GM18508 (cell line): Measurements from ENCODE around the gene GLT6D1.

ENCODE experiments used
- ATAC-seq: cut with Tn5 transposase; IDR thresholded peaks from one replicate; pipeline ENCODE4 v1.9.1; 2021; ENCODE audit warnings: moderate number of reproducible peaks; ENCODE audit not compliant: insufficient read depth, unreplicated experiment

Gene GLT6D1

DNA sequence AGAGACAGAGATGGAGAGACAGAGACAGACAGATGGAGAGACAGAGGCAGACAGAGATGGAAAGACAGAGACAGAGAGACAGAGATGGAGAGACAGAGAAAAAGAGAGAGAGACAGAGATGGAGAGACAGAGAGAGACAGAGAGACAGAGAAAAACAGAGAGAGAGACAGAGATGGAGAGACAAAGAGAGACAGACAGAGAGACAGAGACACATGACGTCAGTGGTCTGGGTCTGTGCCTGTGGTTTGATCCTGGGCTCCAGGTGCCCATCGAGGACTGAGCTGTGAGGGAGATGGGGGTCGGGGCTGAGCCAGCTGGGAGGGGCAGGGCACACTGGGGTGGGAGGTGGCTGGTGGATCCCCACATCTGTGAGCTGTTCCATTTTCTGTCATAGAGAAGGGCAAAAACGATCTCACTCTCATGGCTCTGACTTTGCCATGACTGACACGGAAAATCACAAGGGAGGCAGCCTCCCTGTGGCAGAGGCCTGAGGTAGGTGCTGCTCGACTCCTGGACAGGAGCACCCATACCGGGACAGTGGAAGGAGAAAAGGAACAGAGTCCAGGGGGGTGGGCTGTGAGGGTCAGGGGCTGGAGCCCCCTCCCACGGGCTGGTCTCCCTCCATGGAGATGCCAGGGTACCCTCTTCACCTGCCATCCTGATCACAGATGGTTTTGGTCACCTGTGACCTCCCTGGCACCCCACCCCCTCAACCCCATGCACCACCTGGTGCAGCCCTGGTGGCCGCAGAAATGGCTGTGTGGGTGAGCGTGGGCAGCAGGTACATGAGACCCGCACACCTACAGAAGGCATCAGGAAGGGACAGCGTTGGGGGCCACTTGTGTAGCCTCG is 28.8 kb downstream of the GLT6D1 start:
- no peak for ATAC-seq

DNA sequence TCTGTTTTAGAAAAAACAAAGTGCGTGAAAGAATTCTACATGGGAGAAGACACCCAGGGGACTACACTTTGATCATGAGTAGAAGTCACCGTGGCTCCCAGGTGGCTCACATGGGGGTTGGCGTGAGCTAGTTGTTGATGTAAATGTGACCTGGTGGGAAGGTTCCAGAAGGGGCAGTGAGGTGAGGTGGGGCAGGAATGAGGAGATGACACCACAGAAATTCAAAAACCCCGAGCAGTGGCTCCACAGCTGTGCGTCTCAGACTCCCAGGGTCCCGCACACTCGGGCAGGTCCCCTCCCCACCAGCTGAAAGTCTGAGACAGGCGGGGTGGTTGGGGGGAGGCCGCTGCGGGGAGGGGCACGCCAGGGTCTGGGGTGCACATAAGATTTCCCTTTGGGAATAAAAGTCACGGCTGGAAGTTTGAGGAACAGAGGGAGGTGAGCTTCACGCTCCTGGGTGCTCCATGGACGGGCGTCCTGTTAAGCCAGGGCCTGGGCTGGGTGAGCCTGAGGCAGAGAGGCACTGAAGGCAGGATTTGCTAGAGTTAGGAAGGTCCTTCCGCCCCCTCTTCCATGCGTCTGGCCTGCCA is 29.9 kb downstream of the GLT6D1 start:
- ATAC-seq, result no peak

- no peak for ATAC-seq
Measured at GRCh38 chr9:135608999-135609317, 30.4 kb downstream of the GLT6D1 start.

- ATAC-seq, result no peak
Measured at GRCh38 chr9:135608294-135608998, 30.9 kb downstream of the GLT6D1 start.

DNA sequence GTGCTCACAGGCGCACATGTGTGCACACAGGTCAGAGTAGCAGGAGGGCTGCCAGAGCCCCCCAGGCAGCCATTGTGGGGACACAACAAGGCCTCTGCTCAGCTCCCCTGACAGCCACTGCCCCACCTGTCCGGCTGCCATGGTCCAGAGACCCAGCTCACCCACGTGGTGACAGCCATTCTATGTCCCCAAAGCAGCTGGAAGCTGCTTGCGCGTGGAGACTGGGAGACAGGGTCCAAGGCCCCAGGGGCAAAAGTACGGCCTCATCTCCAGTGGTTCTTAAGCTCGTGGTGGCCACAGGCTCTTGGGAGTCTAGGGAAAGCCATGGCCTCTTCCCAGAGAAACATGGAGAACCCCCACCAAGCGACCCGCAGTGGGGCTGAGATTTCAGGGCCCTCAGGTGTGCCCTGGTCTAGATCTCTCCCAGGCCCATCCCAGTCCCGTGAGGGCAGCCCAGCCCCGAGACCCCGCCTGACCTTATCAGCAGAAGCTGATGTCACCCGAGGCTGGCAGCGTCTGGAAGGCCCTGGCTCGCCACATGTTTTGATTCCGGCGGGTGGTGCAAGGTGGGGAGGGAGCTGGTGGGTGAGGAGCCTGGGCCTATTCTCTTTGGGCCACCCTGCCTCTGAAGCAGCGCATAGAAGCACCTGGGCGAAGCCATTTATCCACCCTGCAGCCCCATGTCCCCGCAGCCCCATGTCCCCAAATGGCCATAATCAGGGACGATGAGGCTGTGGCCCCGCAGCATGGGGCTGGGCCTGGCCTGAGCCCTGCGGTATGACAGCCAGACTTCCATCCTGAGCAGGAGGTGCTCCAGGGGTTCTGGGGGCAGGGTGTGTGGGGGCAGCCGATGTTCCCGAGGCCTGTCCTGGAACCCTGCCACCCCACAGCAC is 31.7 kb downstream of the GLT6D1 start:
- no peak for ATAC-seq

- no peak for ATAC-seq
Measured at GRCh38 chr9:135606885-135607259, 32.5 kb downstream of the GLT6D1 start.

DNA sequence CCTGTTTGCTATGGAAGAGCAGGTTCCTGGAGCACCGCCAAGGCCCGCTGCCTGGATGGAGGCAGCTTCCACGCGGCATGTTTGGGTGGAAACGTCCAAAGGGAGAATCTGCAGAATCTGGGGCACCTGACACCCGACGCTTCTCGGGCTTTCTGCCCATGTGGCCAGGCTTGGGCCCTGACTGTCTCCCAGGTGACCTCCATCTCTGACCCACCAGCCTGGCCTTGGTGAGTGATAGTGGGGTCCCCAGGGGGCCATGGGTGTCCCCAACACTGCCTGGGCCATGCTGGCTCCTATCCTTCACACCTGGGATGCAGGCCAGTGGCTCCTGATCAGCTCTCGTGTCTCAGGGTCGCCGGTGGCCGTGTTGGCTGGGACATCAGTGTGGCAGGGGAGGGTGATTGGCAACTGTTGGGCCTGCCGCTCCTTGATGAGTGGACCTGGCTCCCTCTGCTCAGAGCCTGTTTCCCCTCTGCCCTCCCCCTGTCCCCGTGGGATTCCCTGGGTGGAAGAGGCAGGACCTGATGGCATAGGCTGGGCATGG is 34.0 kb downstream of the GLT6D1 start:
- no peak for ATAC-seq

DNA sequence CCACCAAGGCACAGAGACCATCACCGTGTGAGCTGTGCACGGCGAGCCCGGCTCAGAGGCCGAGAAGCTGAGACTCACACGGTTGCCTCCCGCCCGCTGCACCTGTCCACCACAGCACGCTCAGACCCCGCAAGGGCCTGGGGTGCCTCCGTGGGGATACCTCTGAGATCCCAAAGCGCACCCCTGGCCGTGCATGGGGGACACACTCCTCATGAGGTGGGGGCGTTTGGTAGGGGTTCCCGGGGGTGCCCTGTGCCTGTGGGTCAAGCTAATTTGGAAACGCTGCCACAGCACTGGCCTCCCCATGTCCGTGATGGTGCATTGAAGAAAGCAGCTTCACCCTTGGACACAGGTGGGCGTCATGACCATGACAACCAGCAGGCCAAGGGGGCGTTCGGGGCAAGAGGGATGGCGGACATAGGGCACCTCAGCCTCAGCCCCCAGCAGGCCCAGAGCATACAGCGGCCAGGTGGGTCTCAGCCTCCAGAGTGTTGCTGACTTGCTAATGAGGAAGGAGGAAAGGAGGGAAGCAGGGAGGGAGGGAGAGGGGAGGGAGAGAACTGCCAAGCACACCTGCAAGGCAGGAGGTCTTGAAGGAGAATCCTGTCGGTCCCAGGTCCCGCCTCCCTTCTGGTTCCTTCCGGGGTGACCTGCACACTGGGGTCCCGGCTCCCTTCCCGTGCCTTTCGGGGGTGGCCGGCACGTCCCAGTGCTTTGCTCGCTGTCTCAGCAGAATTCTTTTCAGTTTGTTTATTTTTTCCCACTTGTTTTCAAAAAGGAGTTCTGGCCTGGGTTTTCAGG is 34.7 kb downstream of the GLT6D1 start:
- ATAC-seq, result no peak

DNA sequence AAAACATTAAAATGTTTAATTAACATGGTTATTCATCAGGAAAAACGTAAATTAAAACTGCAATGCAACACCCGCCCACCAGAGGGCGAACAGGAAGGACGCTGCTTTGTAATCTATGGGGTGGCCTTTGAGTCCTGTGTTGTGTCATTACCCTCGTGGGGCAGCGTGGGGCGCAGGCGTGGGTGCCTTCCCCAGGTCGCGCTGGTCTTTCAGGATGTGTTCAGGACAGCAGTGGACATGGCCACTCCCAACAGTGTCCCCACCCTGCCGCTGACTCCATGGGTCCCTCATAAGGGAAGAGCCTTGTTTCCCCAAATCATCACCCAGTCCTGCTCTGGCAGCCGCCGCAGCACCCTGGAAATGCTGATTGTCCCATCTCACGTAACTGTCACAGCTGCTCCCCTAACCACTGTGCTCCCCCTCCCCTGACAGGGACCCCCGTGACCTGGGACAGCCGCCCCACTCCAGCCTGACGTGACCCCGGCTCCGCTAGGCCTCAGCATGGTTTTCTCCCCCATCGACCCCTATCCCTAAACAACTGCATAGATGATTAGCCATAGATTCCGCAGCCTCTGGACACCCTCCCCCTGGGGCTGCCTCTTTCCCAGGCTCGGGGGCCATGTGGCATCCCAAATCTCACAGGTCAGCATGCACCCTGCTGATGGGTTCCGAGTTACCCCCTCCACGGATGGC is 36.4 kb downstream of the GLT6D1 start:
- ATAC-seq, result no peak

- no peak for ATAC-seq
Measured at GRCh38 chr9:135601988-135602387, 37.4 kb downstream of the GLT6D1 start.

DNA sequence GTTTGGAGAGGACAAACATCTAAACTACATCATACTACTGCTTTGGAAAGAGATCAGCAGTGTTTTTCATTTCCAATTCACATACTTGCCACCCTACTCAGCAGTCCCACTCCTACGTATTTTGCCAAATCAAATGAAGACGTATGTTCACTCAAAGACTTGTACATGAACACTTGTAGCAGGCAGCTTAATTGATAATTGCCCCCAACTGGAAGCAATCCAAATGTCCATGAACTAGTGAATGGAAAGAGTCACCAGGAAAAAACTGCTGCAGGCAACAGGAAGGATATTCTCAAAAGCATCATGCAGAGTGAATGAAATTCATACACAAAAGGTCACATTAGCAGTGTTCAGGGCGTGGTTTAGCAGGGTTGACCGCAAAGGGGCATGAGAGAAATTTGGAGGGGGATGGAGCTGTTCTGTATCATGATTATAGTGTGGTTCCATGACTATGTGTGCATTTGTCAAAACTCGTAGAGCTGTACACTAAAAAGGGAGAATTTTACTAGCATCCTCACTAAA is 39.0 kb downstream of the GLT6D1 start:
- ATAC-seq, result no peak

GRCh38 chr9:135596211-135596610 is 43.1 kb downstream of the GLT6D1 start:
- no peak for ATAC-seq

DNA sequence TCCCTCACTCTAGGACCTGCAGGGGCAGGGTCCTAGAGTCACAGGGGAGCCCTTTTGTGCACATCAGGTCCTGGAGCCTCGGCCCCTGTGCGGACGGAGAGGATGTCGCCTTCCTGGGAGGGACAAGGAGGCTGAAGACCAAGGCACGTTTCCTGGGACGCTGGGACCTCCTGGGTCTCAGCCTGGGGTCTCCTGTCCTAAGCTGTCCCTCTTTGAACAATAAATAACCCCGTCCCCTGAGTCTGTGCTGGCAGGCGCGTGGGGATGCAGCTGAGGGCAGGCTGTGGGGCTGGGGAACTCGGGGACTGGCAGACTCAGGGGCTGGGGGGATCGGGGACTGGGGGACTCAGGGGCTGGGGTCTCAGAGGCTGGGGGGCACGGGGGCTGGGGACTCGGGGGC is 46.7 kb downstream of the GLT6D1 start:
- ATAC-seq, result no peak

DNA sequence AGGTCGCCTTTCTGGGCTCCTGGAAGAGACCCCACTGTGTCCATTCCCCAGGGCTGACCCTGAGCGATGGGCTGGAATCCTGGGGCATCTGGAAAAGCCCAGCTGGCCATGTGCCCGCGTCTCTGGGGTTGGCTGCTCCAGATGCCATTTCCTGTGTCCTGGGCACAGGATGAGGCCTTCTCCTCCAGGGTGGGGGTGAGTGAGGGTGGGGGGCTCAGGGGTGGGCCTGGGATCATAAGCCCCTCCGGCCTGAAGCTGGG is 47.1 kb downstream of the GLT6D1 start:
- no peak for ATAC-seq

- no peak for ATAC-seq
Measured at GRCh38 chr9:135591506-135592330, 47.6 kb downstream of the GLT6D1 start.

DNA sequence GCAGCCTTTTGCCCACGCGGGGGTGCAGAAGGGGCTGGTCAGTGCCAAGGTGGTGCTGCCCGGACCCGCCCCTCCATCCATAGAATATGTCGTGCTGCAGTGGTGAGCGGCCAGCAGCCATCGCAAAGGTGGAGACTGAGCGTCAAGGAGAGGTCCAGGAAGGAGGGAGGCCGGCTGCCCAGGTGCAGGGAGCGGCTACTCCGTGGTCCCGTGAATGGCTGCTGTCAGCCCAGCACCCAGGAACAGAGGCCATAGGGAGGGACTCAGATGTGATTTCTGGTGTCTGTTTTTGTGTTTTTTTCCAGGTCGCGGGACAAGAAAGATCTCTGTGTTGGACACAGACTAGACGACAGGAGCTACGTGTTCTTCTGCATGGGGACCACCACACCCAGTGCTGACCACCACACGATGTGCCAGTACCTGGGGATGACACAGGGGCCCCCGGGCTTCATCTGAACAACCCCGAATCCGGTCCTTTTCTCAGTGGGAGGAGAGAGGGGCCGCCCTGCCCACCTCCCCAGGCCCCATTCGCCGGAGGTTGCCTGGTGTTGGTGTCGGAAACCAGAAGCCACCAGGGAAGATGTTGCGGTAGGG is 48.8 kb downstream of the GLT6D1 start:
- no peak for ATAC-seq

DNA sequence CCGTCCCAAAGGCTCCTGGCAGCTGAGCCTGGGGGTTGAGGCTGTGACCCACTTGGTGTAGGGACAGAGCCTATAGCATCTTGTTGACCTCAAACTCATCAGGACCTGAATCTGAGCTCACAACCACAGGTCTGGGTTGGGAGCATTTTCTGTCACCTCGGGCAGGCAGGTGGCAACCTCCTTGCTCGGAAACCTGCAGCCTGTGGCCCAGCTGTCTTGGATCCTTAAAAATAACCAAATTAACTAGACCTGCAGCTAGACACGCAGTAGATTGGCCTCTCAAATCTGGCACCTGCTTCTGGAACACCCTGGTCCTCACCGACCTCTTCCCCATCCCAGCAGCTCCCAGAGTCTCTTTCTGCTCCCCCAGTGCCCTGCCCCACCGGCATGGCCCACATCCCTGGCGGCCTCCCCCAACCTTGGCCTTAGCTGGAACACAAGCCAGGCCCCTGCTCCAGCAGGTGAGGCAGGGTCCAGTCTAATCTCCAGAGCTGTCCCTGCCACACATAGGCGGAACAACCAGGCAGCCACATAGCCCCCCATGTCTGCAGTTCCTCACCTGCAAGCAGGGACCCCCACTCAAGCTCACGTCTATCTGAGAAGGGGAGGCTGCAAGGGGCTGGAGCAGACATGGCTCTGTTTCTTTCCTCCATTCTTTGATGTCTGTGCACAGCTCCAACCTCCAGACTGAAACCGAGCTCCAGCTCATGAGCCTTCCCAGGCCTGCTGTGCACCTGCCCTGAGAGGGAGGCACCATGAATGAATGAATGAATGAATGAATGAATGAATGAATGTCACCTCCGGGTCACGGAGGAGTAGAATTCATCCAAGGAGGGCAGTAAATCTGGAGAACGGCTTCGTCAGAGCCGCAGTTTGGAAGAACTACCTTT is 49.5 kb downstream of the GLT6D1 start:
- no peak for ATAC-seq
